ENCODE results near the gene AIMP2.

DNA sequence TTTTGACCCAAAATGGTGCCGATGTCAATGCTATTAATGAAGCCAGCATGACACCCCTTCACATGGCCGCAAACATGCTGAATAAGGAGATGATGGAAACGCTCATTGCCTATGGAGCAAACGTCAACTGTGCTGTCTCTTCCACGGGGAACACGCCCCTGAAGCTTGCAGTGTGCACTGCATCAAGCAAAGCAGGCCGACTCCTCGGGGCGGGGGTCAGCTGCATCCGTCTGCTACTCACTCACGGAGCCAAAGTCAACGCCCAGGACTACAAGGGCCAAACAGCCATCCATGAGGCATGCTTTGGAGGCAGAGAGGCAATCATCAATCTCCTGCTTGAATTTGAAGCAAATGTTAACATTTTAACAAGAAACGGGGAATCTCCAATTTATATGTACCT, 26.6 kb downstream of the AIMP2 start:
- TF ChIP-seq POLR2A (IDR thresholded peaks at IDR 0.05; ENCODE audit: low read length) = no peak
- no peak for TF ChIP-seq GATA1 (IDR thresholded peaks at IDR 0.05; ENCODE audit: low read depth, low read length)

Data from erythroblast (primary cell).